Measurements from ENCODE around the gene RAB4A.
A peak's percentile ranks its signal among the peaks of the same experiment; 100 is the strongest.

The RAB4A gene

GRCh38 chr1:229244091-229244490, 26.8 kb upstream of the RAB4A start:
- DNase-seq = no peak

GRCh38 chr1:229247871-229248270, 23.0 kb upstream of the RAB4A start:
- no peak for DNase-seq

- DNase-seq = no peak
Measured at GRCh38 chr1:229248821-229249817, 21.8 kb upstream of the RAB4A start.

GRCh38 chr1:229249854-229250644, 20.9 kb upstream of the RAB4A start:
- DNase-seq = no peak

DNA sequence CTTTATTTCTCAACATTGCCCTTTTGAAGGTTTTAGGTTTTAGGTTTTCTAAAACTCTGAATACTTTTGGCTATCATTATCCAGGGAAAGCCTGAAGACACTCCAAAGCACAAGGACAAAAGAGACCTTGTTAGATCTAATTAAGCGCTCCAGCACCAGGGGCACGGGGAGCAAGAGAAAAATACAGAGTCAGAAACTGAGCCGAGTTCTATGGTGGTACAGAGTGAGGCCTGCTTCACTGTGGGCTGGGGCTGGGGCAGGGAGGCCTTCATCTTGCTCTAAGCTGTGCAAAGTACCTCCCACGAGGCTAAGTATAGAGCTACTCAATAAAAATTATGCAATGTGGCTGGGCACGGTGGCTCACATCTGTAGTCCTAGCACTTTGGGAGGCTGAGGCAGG, 19.7 kb upstream of the RAB4A start:
- no peak for DNase-seq

DNA sequence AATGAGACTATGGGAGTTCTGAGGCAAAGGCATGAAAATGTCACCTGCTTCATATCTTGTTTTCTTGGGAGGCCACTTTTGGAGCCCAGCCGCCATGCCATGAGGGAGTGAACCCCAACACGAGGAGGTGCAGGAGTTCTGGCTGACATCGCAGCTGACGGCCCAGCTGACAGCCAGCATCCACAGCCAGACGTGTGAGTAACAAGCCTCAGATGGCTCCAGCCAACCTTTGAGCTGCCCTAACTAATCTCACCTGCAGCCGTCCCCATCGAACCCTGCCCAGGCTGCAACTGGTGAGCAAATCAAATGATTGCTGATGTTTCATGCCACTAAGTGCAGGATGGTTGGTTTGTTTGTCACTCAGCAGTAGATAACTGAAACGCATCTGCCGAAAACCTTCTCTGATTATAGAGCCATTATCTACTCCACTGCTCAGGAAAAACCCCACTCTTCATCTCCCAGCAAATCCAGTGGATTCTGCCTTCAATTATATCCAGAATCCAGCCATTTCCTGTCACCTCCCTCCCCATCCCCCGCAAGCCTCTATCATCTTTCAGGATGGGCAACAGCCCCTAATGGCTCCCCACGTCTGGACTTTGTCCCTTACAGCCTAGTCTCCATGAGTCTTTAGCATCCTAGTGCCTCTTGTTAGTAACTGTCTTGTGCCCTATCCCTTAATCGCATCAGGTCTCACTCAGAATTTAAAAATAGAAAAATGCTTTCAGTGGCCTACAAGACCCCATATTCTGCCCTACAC, 18.5 kb upstream of the RAB4A start:
- DNase-seq = no peak

DNA sequence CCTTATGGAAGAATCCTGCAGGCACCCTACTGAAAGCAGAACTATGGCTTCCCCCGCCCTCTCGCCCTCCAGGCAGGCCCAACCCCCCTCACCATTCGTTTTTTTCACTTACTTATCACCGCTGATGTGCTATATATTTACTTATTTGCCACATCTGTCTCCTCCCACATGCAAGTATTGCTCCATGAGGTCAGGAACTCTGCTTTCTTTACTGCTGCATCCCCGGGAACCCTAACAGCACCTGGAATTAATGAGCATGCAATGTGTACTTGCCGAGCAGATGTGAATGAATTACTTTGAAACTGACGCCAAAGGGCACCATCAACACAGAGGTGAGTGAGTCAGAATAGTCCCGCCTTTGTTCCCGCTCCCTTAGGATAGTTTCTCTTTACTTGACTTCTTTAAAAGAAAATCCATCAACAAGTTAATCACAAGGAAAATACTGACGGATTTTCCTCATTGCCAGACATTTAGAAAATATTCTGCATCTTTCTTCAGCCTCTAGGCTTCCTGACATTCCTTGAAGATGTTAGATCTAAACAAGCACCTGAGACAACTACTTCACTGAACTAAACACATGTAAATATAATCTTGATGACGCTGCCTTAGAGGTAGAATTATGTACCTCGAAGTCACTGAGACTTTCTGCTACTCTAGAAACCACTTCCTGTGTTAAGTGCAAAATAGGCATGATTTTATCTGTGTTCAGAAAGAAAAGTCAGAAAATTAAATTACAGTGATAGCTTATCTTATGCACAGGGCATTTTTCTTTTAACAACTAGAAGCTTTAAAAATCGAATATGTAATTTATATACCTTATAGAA, 17.5 kb upstream of the RAB4A start:
- peak in 2 of 5 experiments; percentile 34 to 93 for DNase-seq

- DNase-seq = peak in 1 of 5 experiments; percentile 73
Measured at GRCh38 chr1:229254910-229255541, 15.9 kb upstream of the RAB4A start.

DNA sequence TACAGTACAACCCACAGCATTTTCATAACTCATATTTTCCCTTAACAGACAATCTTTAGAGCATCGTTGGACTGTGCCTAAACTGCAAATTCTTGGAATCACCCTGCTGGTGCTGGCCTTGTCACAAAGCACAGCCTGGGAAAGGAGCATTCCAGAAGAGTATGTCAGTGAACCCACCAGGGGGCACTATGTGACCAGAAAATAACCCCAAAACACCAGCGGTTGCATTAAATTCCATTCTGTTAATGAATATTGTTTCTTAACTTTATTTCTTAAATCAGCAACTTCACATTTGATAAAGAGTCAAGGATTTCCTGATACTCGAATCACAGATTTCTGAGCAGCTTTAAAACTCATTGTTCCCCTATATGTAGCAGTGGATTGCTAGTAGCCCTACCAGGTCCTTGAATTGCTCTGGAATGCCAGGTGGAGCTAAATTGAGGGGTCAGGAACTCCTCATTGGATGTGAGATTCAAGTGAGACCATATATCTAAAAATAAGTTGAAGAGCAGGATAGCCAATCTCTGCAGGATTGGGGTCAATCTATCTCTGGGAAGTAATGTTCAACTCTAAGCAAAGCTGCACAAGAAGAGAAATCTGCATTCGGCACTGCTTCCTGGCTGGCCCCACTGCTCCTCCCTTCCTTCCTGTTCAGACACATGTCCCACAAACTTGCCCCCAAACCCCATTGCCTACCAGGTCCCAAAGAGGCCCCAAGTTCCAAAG, 12.7 kb upstream of the RAB4A start:
- peak in 4 of 5 experiments; percentile 38 to 59 (median 46) for DNase-seq

DNA sequence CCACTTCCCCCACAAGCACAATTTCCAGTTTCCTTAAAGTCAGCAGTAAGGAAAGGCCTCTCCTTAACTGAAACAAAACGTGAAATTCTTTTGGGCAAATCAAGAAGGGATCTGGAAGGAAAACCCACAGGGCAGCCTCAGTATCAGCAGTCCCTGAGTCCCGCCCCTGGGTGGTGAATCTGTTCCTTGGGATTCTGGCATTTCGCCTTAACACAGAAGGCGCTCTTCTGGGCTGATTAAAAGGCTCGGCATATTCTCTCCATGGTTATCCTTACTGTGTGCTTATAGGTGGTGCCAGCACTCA, 12.2 kb upstream of the RAB4A start:
- DNase-seq = no peak

- DNase-seq = no peak
Measured at GRCh38 chr1:229260297-229260696, 10.6 kb upstream of the RAB4A start.

- no peak for DNase-seq
Measured at GRCh38 chr1:229262239-229262638, 8.7 kb upstream of the RAB4A start.

DNA sequence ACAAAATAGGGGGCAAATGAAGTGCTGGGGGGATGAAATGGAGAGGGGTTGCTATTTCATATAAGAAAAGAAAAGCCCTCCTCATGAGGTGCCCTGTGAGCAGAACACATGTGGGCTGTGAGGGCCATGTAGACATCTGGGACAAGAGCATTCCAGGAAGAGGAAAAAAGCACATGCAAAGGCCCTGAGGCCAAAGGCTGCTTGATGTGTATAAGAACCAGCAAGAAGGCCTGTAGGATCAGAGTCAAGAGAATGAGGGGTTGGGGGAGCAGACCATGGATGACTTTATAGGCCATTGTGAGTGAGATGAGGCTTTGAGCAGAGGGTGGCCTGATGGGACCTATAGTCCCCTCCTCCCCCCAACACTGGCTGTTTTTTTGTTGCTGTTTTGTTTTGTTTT, 7.7 kb upstream of the RAB4A start:
- no peak for DNase-seq

DNA sequence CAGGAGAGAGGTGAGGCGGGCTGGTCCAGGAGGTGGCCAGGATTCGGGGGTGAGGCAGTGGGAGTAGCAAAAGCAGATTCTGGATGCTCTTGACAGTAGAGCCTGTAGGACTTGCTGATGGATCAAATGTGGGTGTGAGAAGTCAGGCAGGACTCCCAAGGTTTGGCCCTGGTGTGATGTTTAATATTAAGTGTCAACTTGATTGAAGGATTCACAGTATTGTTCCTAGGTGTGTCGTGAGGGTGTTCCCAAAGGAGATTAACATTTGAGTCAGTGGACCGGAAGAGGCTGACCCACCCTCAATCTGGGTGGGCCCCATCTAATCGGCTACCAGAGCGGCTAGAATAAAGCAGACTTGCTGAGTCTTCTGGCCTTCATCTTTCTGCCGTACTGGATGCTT, 6.8 kb upstream of the RAB4A start:
- DNase-seq = no peak

- no peak for DNase-seq
Measured at GRCh38 chr1:229264487-229264886, 6.4 kb upstream of the RAB4A start.

- no peak for DNase-seq
Measured at GRCh38 chr1:229266274-229266673, 4.6 kb upstream of the RAB4A start.

- DNase-seq = no peak
Measured at GRCh38 chr1:229266832-229267500, 3.9 kb upstream of the RAB4A start.

DNA sequence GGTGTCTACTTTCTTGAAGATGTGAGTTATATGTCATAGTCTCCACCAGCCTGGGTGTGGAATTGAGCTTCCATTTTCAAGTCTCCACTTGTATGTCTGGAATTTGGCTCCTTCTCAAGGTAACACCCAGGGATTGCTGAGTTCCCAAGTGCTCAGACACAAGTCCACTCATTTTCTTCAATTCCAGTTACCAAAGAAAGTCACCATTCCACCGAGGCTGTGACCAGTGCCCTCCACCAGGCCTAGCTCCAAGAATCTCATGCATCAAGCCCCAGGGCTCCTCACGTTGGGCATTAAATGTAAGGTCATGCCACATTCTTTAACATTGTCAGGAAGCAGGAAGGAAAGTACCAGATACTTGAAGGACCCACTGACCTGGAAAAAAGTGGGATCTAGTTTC, 2.4 kb upstream of the RAB4A start:
- DNase-seq = no peak

DNA sequence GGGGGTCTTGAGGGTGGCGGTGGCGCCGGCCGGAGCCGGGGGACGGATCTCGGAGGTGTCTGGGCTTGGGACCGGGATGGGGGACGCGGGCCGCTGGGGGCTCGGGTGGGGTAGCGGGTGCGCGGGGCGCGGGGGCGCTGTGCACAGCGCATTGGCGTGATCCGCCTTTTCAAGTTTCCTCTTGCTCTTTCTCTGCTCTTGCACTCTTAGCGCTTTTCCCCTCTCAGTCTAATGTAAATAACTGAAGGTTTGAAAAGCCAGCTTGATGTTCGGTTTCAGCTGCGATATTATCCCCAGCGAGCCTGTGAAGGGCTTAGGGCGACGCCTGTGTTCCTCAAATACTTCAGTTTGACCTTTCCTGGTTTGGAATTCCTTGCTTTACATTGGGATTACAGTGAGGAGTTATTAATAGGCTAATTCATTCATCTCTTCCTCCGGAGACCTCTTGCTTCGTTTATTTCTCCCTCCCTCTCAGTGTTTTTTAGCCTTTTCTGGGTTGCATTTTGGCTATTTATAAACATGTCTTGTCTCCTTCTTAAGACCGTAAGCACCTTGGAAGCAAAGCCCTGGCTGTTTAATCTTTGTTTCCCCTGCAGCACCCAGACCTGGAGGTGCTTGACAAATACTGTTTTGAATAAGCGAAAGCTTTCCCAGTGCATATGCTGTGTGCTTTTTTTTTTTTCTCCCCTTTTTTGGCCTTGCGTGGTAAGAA, 693 bp downstream of the RAB4A start:
- DNase-seq = peak in 2 of 5 experiments; percentile 16 to 64

All from T-helper 2 cell (primary cell).